Adrenal gland (tissue), 5 donors: ENCODE data around the gene IL31.

Experiments used
- POLR2A ChIP-seq, 2 donors: fragments of 450-650 bp; IDR thresholded peaks; one replicate each; pipeline ENCODE4 v1.6.1; 2017; ENCODE audit warnings: antibody characterized with exemption in 2 of 2, mild to moderate bottlenecking in 2 of 2, moderate library complexity in 1 of 2
- TF ChIP-seq, protein P1 (sequence below), 6 experiments: fragments of 450-650 bp in 4 of 6; fragments of 200-600 bp in 2 of 6; sonication (generic) in 1 of 6; IDR thresholded peaks; 1 replicate in 5 of 6; 2 replicates in 1 of 6; pipeline versions ENCODE4 v1.5.1 to v1.8.0; 2016 to 2021; ENCODE audit warnings: antibody characterized with exemption in 6 of 6, mild to moderate bottlenecking in 2 of 6, moderate library complexity in 1 of 6
- donor health status: DM: no; HTN: no; CAD: no.

DNA sequence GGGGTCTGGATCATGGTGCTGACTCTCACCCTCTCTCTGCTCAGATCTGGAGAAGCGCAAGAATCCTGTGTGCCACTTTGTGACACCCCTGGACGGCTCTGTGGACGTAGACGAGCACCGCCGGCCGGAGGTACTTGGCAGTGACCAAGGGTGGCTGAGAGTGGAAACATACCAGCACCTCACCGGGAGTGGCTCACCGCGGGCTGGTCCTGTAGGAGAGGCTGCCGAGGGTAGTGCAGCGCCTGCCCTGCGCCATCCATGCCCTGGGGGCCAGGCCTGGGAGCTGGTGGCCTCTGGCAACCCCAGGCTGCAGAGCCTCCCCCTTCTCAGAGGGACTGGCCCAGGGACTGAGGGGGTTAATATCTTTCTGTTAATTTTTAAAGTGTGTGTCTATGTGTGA, 46.2 kb downstream of the IL31 start:
- TF ChIP-seq, protein P1, sequence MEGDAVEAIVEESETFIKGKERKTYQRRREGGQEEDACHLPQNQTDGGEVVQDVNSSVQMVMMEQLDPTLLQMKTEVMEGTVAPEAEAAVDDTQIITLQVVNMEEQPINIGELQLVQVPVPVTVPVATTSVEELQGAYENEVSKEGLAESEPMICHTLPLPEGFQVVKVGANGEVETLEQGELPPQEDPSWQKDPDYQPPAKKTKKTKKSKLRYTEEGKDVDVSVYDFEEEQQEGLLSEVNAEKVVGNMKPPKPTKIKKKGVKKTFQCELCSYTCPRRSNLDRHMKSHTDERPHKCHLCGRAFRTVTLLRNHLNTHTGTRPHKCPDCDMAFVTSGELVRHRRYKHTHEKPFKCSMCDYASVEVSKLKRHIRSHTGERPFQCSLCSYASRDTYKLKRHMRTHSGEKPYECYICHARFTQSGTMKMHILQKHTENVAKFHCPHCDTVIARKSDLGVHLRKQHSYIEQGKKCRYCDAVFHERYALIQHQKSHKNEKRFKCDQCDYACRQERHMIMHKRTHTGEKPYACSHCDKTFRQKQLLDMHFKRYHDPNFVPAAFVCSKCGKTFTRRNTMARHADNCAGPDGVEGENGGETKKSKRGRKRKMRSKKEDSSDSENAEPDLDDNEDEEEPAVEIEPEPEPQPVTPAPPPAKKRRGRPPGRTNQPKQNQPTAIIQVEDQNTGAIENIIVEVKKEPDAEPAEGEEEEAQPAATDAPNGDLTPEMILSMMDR (IDR thresholded peaks at IDR 0.05), result no peak
- no peak for TF ChIP-seq POLR2A (IDR thresholded peaks at IDR 0.05)
